ENCODE measurements around the gene MYO15B. TPM values are rescaled to one million over a fixed set of nuclear protein-coding genes. Genes with fewer than 3 reads are reported as not detected.

Gene MYO15B
- total and polyA plus RNA-seq, 2 donors (not counting 1 experiment from before 2014, with no cell fraction given), result 452 to 1,019 TPM

DNA sequence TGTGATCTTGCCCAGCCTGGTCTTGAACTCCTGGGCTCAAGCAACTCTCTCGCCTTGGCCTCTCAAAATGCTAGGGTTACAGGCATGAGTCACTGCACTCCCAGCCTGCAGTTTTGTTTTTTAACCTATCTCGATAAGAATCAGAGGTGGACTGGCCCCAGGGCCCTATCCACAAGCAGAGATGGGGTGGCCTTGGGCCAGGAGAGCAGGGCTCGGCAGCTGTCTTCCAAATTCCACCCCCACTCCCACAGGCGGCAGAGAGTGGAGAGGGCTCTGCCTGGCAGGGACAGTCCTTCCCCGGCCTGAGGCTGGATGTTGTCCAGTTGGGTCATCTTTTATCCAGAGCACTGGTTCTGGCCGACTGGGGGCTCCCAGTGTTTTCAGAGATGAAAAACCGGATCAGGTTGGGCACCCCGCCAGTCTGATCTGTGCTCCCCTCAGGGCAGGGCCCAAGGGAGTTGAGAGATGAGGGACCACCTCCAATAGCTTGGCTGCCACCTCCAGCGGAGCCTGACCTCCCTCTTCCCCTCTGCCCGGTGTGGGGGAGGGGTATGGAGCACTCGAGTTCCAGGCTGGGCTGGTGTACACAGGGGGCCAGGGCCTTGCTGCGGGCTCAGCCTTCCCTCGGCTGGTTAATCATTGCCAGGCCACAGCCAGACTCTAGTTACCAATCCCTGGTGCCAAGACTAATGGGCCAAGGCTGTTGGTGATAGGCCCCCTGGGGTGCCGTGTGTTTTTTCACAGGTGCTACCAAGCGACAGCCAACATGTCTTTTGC is 30.3 kb upstream of the MYO15B start:
- Mint-ChIP-seq H3K4me1 (no peaks in the 10 kb centered on the region), H3K27me3 (no peaks in the 10 kb centered on the region), H3K4me3 (no peak overlapping the region), H3K9me3 (ENCODE audit: insufficient read depth) (no peaks in the 10 kb centered on the region), H3K27ac (no peak overlapping the region)
- no peaks in the 10 kb centered on the region for H3K79me2 ChIP-seq (ENCODE audit: control insufficient read depth, insufficient read depth, low read length)
- H3K9ac ChIP-seq (ENCODE audit: low read length), result no peak overlapping the region
- H3K9me3 ChIP-seq (ENCODE audit: control extremely low read depth in 1 of 3, control insufficient read depth in 2 of 3, insufficient read depth in 1 of 3, low read length in 2 of 3), result no peaks in the 10 kb centered on the region
- POLR2A ChIA-PET, result no interaction called here
- intact Hi-C loops (cut with micrococcal nuclease), result no loop called here
- no peak overlapping the region for H3K4me2 ChIP-seq (replicated peaks; ENCODE audit: low read depth, low read length, poor library complexity, severe bottlenecking)
- 88% methylated on average over 15 of the region's 15 CpGs for WGBS (ENCODE audit: insufficient coverage)
- DNase-seq (no peak), ATAC-seq (ENCODE audit: low read depth) (no peak)
- no peaks in the 10 kb centered on the region for H3K27me3 ChIP-seq (replicated peaks in 1 of 4; ENCODE audit: control extremely low read depth in 1 of 4, control insufficient read depth in 3 of 4, insufficient read depth in 4 of 4, low read length in 3 of 4)
- no peaks in the 10 kb centered on the region for H3K36me3 ChIP-seq (replicated peaks in 1 of 2; ENCODE audit: control extremely low read depth in 1 of 2, control insufficient read depth in 1 of 2, extremely low read depth in 1 of 2, insufficient read depth in 2 of 2, low read length in 1 of 2)
- H3K4me3 ChIP-seq (ENCODE audit: control extremely low read depth in 1 of 5, extremely low read depth in 1 of 5, insufficient read depth in 1 of 5, low read depth in 2 of 5, low read length in 4 of 5), result no peak overlapping the region
- no peak overlapping the region for H2AFZ ChIP-seq (ENCODE audit: insufficient read depth, low read depth, low read length, poor library complexity, severe bottlenecking)
- no peak overlapping the region for H3K27ac ChIP-seq (ENCODE audit: low read length in 2 of 2)
- CTCF ChIA-PET, result interaction anchor here (0.6 kb wide), 1 partner anchor 385 kb away, joined by 4 read pairs; no protein-coding TSS in a partner anchor
- no peak for TF ChIP-seq EZH2 (IDR thresholded peaks at IDR 0.05; ENCODE audit: borderline replicate concordance, insufficient read depth, low read depth, low read length, poor library complexity, severe bottlenecking)
- TF ChIP-seq, protein P1, sequence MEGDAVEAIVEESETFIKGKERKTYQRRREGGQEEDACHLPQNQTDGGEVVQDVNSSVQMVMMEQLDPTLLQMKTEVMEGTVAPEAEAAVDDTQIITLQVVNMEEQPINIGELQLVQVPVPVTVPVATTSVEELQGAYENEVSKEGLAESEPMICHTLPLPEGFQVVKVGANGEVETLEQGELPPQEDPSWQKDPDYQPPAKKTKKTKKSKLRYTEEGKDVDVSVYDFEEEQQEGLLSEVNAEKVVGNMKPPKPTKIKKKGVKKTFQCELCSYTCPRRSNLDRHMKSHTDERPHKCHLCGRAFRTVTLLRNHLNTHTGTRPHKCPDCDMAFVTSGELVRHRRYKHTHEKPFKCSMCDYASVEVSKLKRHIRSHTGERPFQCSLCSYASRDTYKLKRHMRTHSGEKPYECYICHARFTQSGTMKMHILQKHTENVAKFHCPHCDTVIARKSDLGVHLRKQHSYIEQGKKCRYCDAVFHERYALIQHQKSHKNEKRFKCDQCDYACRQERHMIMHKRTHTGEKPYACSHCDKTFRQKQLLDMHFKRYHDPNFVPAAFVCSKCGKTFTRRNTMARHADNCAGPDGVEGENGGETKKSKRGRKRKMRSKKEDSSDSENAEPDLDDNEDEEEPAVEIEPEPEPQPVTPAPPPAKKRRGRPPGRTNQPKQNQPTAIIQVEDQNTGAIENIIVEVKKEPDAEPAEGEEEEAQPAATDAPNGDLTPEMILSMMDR (IDR thresholded peaks at IDR 0.05), result no peak
- H4K20me1 ChIP-seq (ENCODE audit: control insufficient read depth, insufficient read depth, low read length, poor library complexity, severe bottlenecking), result no peaks in the 10 kb centered on the region
- no peaks in the 10 kb centered on the region for H3K4me1 ChIP-seq (ENCODE audit: control insufficient read depth in 2 of 2, insufficient read depth in 2 of 2, low read length in 2 of 2)

DNA sequence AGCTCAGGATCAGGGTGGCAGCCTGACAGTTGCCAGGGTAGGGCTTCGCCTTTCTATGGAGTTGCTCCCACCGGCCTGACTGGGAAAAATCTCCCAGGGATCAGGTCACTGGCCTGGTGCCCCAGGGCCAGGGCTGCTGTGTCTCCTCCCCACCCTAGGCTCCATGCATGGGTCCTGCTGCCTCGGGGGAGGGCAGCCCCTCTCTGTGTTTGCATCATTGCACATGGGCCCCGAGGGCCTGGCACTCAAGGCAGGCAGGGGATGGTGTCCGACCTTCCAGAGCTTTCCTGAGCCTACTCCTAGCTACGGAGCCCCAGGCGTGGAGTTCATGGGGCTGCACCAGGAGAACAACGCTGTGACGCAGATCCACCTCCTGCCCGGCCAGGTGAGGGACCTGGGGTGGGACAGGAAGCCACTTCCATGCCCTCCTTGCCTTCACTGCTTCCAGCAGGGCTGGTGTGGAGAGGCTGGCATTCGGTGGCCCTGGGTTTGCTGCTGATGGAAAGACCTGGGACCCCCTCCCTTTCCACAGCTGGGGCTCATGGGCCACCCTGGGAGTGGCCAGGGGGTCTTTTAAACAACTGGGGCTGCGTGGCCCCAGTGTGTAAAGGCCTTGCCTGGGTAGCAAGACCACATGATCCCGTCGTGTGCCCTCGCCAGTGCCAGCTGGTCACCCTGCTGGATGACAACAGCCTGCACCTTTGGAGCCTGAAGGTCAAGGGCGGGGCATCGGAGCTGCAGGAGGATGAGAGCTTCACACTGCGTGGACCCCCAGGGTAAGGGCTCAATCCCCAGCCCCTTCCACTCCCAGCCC is 29.5 kb upstream of the MYO15B start:
- H3K27ac Mint-ChIP-seq, result no peak overlapping the region
- H3K9me3 Mint-ChIP-seq (ENCODE audit: insufficient read depth), result no peaks in the 10 kb centered on the region
- no peak overlapping the region for H3K4me3 Mint-ChIP-seq
- H3K79me2 ChIP-seq (ENCODE audit: control insufficient read depth, insufficient read depth, low read length), result no peaks in the 10 kb centered on the region
- H4K20me1 ChIP-seq (ENCODE audit: control insufficient read depth, insufficient read depth, low read length, poor library complexity, severe bottlenecking), result no peaks in the 10 kb centered on the region
- H3K4me1 ChIP-seq (ENCODE audit: control insufficient read depth in 2 of 2, insufficient read depth in 2 of 2, low read length in 2 of 2), result no peaks in the 10 kb centered on the region
- ChIA-PET CTCF (no interaction called here), POLR2A (no interaction called here)
- H3K9me3 ChIP-seq (ENCODE audit: control extremely low read depth in 1 of 3, control insufficient read depth in 2 of 3, insufficient read depth in 1 of 3, low read length in 2 of 3), result no peaks in the 10 kb centered on the region
- 91% methylated on average over 18 of the region's 18 CpGs for WGBS (ENCODE audit: insufficient coverage)
- no peak overlapping the region for H2AFZ ChIP-seq (ENCODE audit: insufficient read depth, low read depth, low read length, poor library complexity, severe bottlenecking)
- DNase-seq, result no peak
- intact Hi-C loops (cut with micrococcal nuclease), result no loop called here
- no peaks in the 10 kb centered on the region for H3K4me1 Mint-ChIP-seq
- H3K4me3 ChIP-seq (ENCODE audit: control extremely low read depth in 1 of 5, extremely low read depth in 1 of 5, insufficient read depth in 1 of 5, low read depth in 2 of 5, low read length in 4 of 5), result no peak overlapping the region
- no peak overlapping the region for H3K9ac ChIP-seq (ENCODE audit: low read length)
- no peak overlapping the region for H3K4me2 ChIP-seq (replicated peaks; ENCODE audit: low read depth, low read length, poor library complexity, severe bottlenecking)
- no peaks in the 10 kb centered on the region for H3K27me3 Mint-ChIP-seq
- TF ChIP-seq, protein P1 (IDR thresholded peaks at IDR 0.05), result no peak
- no peak for TF ChIP-seq EZH2 (IDR thresholded peaks at IDR 0.05; ENCODE audit: borderline replicate concordance, insufficient read depth, low read depth, low read length, poor library complexity, severe bottlenecking)
- no peak overlapping the region for H3K27ac ChIP-seq (ENCODE audit: low read length in 2 of 2)
- H3K27me3 ChIP-seq (replicated peaks in 1 of 4; ENCODE audit: control extremely low read depth in 1 of 4, control insufficient read depth in 3 of 4, insufficient read depth in 4 of 4, low read length in 3 of 4), result no peaks in the 10 kb centered on the region
- H3K36me3 ChIP-seq (replicated peaks in 1 of 2; ENCODE audit: control extremely low read depth in 1 of 2, control insufficient read depth in 1 of 2, extremely low read depth in 1 of 2, insufficient read depth in 2 of 2, low read length in 1 of 2), result peaks cover 0 to 3% of the 10 kb centered on the region in 2 experiments
- no peak for ATAC-seq (ENCODE audit: low read depth)
